Body of pancreas (tissue), 4 donors: Measurements from ENCODE around the gene EIF2S3. TPM values are rescaled to one million over a fixed set of nuclear protein-coding genes. Genes with fewer than 3 reads are reported as not detected.
A peak's percentile ranks its signal among the peaks of the same experiment; 100 is the strongest.

Source experiments
- ATAC-seq: fragments of 150-250 bp; one replicate; pipeline ENCODE4 v1.9.1; 2016
- DNase-seq, 4 donors: peaks; one replicate each; pipeline ENCODE4 v3.0.0-alpha.2; 2019
- H3K27ac ChIP-seq, 4 donors: fragments of 200-600 bp; sonication (generic); 1 replicate in 3 of 4; 2 replicates in 1 of 4; pipeline versions ENCODE4 v1.5.1 to v1.6.1; 2016 to 2019; ENCODE audit warnings: mild to moderate bottlenecking in 1 of 4, mixed read lengths in 1 of 4, moderate library complexity in 1 of 4
- H3K27me3 ChIP-seq, 2 donors: fragments of 200-600 bp; sonication (generic); one replicate each; pipeline ENCODE4 v1.6.0; 2016; ENCODE audit warnings: mild to moderate bottlenecking in 1 of 2
- H3K36me3 ChIP-seq, 2 donors: fragments of 200-600 bp; sonication (generic); replicated peaks in 1 of 2; 2 replicates each; pipeline ENCODE4 v1.5.1; 2016; ENCODE audit warnings: low read depth in 2 of 2; ENCODE audit not compliant: insufficient read depth in 1 of 2
- H3K4me1 ChIP-seq: fragments of 200-600 bp; sonication (generic); one replicate; pipeline ENCODE4 v1.6.0; 2016
- H3K4me3 ChIP-seq, 2 donors: fragments of 200-600 bp; sonication (generic); 1 replicate in 1 of 2; 2 replicates in 1 of 2; pipeline ENCODE4 v1.5.1; 2016 to 2019
- H3K9me3 ChIP-seq, 3 donors: fragments of 200-600 bp; sonication (generic); 1 replicate in 2 of 3; 2 replicates in 1 of 3; pipeline ENCODE4 v1.5.1; 2016
- CTCF ChIP-seq, 7 experiments: fragments of 450-650 bp in 4 of 7; fragments of 200-600 bp in 3 of 7; sonication (generic) in 3 of 7; IDR thresholded peaks; one replicate each; pipeline ENCODE4 v1.5.1; 2016 to 2019; ENCODE audit warnings: antibody characterized with exemption in 7 of 7
- POLR2A ChIP-seq, 3 donors: fragments of 450-650 bp; IDR thresholded peaks; one replicate each; pipeline ENCODE4 v1.6.1; 2016; ENCODE audit warnings: antibody characterized with exemption in 3 of 3, mild to moderate bottlenecking in 2 of 3
- WGBS, 2 donors: methylation state at CpG; one replicate each; pipeline ENCODE4 v1.1.5; 2017; 5-methylcytosine and 5-hydroxymethylcytosine counted together
- intact Hi-C: fragments of 100-400 bp; cut with DNase I; formaldehyde crosslinking; loops from one replicate; pipeline ENCODE4 v1.15.1; 2023
- total RNA-seq, 2 donors: library from RNA; depleted of rRNA; stranded (reverse); fragments of >200 nt; gene quantifications; one replicate each; pipeline ENCODE4 v1.1.0, GENCODE V29; 2016

The EIF2S3 gene
- total RNA-seq, 2 donors from 2014 or later: 49.1 to 105 TPM

GRCh38 chrX:24113181-24113580 is 58.4 kb downstream of the EIF2S3 start:
- H3K36me3 ChIP-seq: no peaks in the 10 kb centered on the region
- H3K27ac ChIP-seq: no peak overlapping the region
- H3K4me1 ChIP-seq: peaks cover 3% of the 10 kb centered on the region
- H3K9me3 ChIP-seq: no peaks in the 10 kb centered on the region
- DNase-seq: no peak
- H3K27me3 ChIP-seq: no peaks in the 10 kb centered on the region
- ATAC-seq: no peak
- TF ChIP-seq POLR2A (IDR thresholded peaks at IDR 0.05) (no peak), CTCF (IDR thresholded peaks at IDR 0.05) (no peak)
- 90 to 92% methylated on average over 2 of the region's 2 CpGs for WGBS, 2 donors
- intact Hi-C loops: no loop called here
- H3K4me3 ChIP-seq: no peak overlapping the region

DNA sequence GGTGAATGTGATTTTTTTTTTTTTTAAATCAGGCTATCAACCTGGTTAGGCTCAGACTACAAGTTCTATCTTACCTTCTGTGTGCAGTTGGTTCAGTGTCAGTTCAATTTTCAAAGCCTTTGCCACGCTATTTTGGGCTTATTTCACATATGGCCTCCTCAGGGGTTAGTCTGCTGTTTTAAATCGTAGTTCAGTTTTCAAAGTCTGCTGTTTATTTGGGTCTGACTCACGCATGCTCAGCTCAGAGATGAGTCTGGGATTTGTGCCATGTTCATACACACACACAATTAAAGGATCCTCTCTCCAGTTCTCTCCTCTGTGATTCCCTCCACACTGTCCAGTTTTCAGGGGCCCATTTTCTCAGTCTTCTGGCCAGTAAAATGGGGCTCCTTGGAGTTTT is 62.5 kb downstream of the EIF2S3 start:
- Histone ChIP-seq H3K27ac (no peak overlapping the region), H3K36me3 (no peaks in the 10 kb centered on the region), H3K4me1 (peaks cover 3% of the 10 kb centered on the region), H3K4me3 (no peak overlapping the region), H3K27me3 (no peaks in the 10 kb centered on the region), H3K9me3 (no peaks in the 10 kb centered on the region)
- DNase-seq: peak in 3 of 4 donors; percentile 15 to 39 (median 25)
- intact Hi-C loops: no loop called here
- TF ChIP-seq CTCF (IDR thresholded peaks at IDR 0.05) (no peak), POLR2A (IDR thresholded peaks at IDR 0.05) (no peak)
- WGBS, 2 donors: 15 to 17% methylated on average over 3 of the region's 3 CpGs
- no peak for ATAC-seq

DNA sequence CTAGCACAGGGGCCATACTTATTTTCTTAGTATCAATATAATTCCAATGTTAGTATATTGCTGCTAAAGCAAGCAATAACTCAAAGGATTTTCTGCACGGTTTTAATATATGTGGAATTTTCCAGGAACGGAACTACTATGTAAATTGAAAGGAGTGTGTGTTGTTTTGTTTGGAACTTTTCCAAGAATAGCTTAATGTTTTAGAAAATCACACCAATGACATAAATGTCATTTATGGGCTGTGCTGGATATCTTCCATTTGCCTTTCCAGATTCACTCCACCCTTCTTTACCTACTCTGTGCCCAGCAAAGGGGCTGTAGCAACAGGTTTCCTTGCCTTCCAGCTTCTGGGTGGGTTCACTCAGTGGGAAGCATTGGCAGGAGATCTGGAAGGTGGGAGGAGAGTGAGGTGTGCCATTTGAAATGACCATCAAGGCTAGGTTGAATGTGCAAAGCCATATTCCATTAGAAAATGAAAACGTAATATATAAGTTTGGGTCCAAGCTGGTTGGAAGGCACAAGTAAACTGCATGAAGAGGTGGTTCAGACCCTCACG is 69.6 kb downstream of the EIF2S3 start:
- no peaks in the 10 kb centered on the region for H3K9me3 ChIP-seq
- no peak overlapping the region for H3K4me3 ChIP-seq
- 23 to 35% methylated on average over 4 of the region's 4 CpGs for WGBS, 2 donors
- TF ChIP-seq CTCF (IDR thresholded peaks at IDR 0.05) (no peak), POLR2A (IDR thresholded peaks at IDR 0.05) (no peak)
- H3K4me1 ChIP-seq: peaks cover 12% of the 10 kb centered on the region
- intact Hi-C loops: no loop called here
- DNase-seq (no peak), ATAC-seq (no peak)
- H3K27me3 ChIP-seq: no peaks in the 10 kb centered on the region
- no peaks in the 10 kb centered on the region for H3K36me3 ChIP-seq
- H3K27ac ChIP-seq: peak overlapping the region in 3 of 4 donors; percentile 47 to 58 (median 54)

DNA sequence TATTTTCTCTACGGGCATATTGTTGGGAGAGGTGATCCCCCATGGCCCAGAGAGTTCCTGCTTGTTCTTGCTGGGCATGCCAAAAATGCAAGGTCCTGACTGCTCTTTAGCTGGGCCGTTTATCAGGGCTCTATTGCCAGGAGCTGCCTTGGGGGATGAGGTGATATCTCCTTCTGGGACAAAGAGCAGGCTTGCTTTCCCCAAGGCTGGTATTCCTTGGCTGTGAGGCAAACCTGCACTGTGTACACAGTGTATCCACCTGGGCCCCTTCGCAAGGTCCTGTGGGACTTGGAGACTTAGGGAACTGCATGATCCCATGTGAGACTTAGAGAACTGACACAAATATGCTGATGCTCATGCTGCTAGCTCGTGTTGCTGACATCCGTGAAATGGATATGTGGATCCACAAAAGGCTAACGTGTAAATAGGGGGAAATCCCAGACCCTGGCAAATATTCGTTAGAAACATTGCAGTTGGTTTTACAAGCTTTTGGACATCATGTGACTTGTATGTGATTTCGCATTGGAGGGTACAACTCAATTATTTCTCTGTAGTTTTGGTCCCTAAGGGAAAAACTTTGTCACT is 70.4 kb downstream of the EIF2S3 start:
- Histone ChIP-seq H3K4me1 (peaks cover 12% of the 10 kb centered on the region), H3K9me3 (no peaks in the 10 kb centered on the region), H3K27ac (peak overlapping the region in 2 of 4 donors; percentile 54 to 58), H3K27me3 (no peaks in the 10 kb centered on the region), H3K36me3 (no peaks in the 10 kb centered on the region), H3K4me3 (no peak overlapping the region)
- 18 to 34% methylated on average over 3 to 8 of the region's 8 CpGs for WGBS, 2 donors
- ATAC-seq (peak; percentile 86), DNase-seq (peak; percentile 48 to 76 (median 62))
- TF ChIP-seq CTCF (IDR thresholded peaks at IDR 0.05): no peak
- TF ChIP-seq POLR2A (IDR thresholded peaks at IDR 0.05): no peak
- intact Hi-C loops: no loop called here

Other genes with a start within 250 kb of the EIF2S3 start
- 1 to 10 TPM; 7.5 to 9.9 TPM for gene APOO, start 147.0 kb upstream of the EIF2S3 start, total RNA-seq
- under 1 TPM in 1 of 2 donors, not detected in 1; 0.26 TPM for gene CXorf58, start 146.9 kb upstream of the EIF2S3 start, total RNA-seq
- 1 to 10 TPM; 4.7 to 7.6 TPM for gene KLHL15, start 27.8 kb upstream of the EIF2S3 start, total RNA-seq
- gene ZFX, start 94.8 kb downstream of the EIF2S3 start, total RNA-seq: 10 to 100 TPM; 23.4 to 28.3 TPM